HCT116 (cell line): ENCODE data around the gene TLE6.
"Not testable (repeated sequence)": the region's sequence is repeated elsewhere in the genome, so short reads cannot be mapped to it uniquely, and the experiment has no call there.

Experiments
- CTCF ChIP-seq, 3 experiments: fragments of 200-600 bp in 1 of 3; sonication (generic) in 1 of 3; IDR thresholded peaks in 2 of 3; conservative IDR thresholded peaks in 1 of 3; 2 replicates each; pipeline ENCODE4 v1.5.1; 2012 to 2017; ENCODE audit warnings: low read depth in 2 of 3, low read length in 2 of 3, antibody characterized with exemption in 1 of 3, borderline replicate concordance in 1 of 3, control low read depth in 1 of 3, mild to moderate bottlenecking in 1 of 3, mixed read lengths in 1 of 3, mixed run types in 1 of 3, moderate library complexity in 1 of 3; ENCODE audit not compliant: insufficient read depth in 1 of 3
- FOSL1 ChIP-seq: IDR thresholded peaks from 2 replicates; pipeline ENCODE4 v1.6.1; 2012; ENCODE audit warnings: low read depth
- POLR2A ChIP-seq: IDR thresholded peaks from 2 replicates; pipeline ENCODE4 v1.7.0; 2011; ENCODE audit warnings: borderline replicate concordance; ENCODE audit not compliant: insufficient read depth, insufficient read length; ENCODE audit errors: extremely low read depth
- POLR2AphosphoS5 ChIP-seq: IDR thresholded peaks from 2 replicates; pipeline ENCODE4 v1.6.1; 2011; ENCODE audit warnings: mild to moderate bottlenecking, low read depth, low read length, moderate library complexity
- ZFX ChIP-seq: fragments of 450-650 bp; IDR thresholded peaks from 2 replicates; pipeline ENCODE4 v1.6.1; 2017
- TF ChIP-seq, protein P1 (sequence below): IDR thresholded peaks from 2 replicates; pipeline ENCODE4 v1.6.1; 2012; ENCODE audit warnings: low read depth

DNA sequence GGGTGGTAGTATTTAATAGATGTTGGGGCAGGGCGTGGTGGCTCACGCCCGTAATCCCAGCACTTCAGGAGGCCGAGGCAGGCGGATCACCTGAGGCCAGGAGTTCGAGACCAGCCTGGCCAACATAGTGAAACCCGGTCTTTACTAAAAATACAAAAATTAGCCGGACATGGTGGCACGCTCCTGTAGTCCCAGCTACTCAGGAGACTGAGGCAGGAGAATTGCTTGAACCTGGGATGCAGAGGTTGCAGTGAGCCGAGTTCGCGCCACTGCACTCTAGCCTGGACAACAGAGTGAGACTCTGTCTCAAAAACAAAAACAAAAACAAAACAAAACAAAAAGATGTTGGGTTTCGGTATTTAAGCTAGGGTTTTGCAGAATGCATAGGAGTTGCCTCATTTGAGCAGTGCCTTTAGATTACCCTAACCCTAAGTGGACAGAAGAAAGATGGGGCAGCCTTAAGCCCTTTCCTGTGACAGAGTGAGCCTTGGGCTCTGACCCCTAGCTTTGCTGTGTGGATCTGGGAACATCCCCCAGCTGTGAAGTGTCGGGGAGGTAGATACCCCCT, 59.7 kb downstream of the TLE6 start:
- TF ChIP-seq CTCF (IDR thresholded peaks at IDR 0.05 in 2 of 3, conservative IDR thresholded peaks at IDR 0.05 in 1 of 3; ENCODE audit: borderline replicate concordance in 1 of 3, insufficient read depth in 1 of 3, low read depth in 2 of 3, low read length in 2 of 3); ZFX; POLR2A; POLR2AphosphoS5; FOSL1: not testable (repeated sequence)
- TF ChIP-seq, protein P1, sequence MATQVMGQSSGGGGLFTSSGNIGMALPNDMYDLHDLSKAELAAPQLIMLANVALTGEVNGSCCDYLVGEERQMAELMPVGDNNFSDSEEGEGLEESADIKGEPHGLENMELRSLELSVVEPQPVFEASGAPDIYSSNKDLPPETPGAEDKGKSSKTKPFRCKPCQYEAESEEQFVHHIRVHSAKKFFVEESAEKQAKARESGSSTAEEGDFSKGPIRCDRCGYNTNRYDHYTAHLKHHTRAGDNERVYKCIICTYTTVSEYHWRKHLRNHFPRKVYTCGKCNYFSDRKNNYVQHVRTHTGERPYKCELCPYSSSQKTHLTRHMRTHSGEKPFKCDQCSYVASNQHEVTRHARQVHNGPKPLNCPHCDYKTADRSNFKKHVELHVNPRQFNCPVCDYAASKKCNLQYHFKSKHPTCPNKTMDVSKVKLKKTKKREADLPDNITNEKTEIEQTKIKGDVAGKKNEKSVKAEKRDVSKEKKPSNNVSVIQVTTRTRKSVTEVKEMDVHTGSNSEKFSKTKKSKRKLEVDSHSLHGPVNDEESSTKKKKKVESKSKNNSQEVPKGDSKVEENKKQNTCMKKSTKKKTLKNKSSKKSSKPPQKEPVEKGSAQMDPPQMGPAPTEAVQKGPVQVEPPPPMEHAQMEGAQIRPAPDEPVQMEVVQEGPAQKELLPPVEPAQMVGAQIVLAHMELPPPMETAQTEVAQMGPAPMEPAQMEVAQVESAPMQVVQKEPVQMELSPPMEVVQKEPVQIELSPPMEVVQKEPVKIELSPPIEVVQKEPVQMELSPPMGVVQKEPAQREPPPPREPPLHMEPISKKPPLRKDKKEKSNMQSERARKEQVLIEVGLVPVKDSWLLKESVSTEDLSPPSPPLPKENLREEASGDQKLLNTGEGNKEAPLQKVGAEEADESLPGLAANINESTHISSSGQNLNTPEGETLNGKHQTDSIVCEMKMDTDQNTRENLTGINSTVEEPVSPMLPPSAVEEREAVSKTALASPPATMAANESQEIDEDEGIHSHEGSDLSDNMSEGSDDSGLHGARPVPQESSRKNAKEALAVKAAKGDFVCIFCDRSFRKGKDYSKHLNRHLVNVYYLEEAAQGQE = not testable (repeated sequence)
